DMS53 treated with DMSO at 0.1 percent for 48 hours (cell line): ENCODE results near the gene SNX10.

Source experiments
- DNase-seq: peaks from one replicate; lab custom pipeline; 2025; ENCODE audit not compliant: unreplicated experiment; lab: John Stamatoyannopoulos, UW

Gene SNX10

GRCh38 chr7:26398756-26399509 is 107.3 kb downstream of the SNX10 start:
- DNase-seq, result peak; percentile 84

GRCh38 chr7:26399736-26400135 is 108.1 kb downstream of the SNX10 start:
- DNase-seq, result no peak

GRCh38 chr7:26403640-26404039 is 112.0 kb downstream of the SNX10 start:
- no peak for DNase-seq

GRCh38 chr7:26404189-26404996 is 112.7 kb downstream of the SNX10 start:
- DNase-seq, result no peak

- DNase-seq, result no peak
These were observed 114.8 kb downstream of the SNX10 start for GRCh38 chr7:26406433-26406832.

GRCh38 chr7:26409661-26410547 is 118.2 kb downstream of the SNX10 start:
- no peak for DNase-seq

- DNase-seq, result peak; percentile 100
These were observed 121.5 kb downstream of the SNX10 start for GRCh38 chr7:26413007-26413691.

- DNase-seq, result no peak
These were observed 124.3 kb downstream of the SNX10 start for GRCh38 chr7:26416004-26416403.

GRCh38 chr7:26417911-26418413 is 126.3 kb downstream of the SNX10 start:
- DNase-seq, result no peak

GRCh38 chr7:26419198-26419597 is 127.5 kb downstream of the SNX10 start:
- DNase-seq, result no peak

GRCh38 chr7:26420422-26421019 is 128.9 kb downstream of the SNX10 start:
- DNase-seq, result no peak

- DNase-seq, result no peak
These were observed 131.1 kb downstream of the SNX10 start for GRCh38 chr7:26422761-26423160.

- DNase-seq, result peak; percentile 50
These were observed 131.8 kb downstream of the SNX10 start for GRCh38 chr7:26423436-26423835.
